ENCODE measurements around the gene CFAP70.
A peak's percentile ranks its signal among the peaks of the same experiment; 100 is the strongest.

The CFAP70 gene
- long read RNA-seq, partial matches to known transcripts = 0 of 2 reads
- long read RNA-seq, other reads (novel, unspliced or antisense) = 2 of 2 reads

DNA sequence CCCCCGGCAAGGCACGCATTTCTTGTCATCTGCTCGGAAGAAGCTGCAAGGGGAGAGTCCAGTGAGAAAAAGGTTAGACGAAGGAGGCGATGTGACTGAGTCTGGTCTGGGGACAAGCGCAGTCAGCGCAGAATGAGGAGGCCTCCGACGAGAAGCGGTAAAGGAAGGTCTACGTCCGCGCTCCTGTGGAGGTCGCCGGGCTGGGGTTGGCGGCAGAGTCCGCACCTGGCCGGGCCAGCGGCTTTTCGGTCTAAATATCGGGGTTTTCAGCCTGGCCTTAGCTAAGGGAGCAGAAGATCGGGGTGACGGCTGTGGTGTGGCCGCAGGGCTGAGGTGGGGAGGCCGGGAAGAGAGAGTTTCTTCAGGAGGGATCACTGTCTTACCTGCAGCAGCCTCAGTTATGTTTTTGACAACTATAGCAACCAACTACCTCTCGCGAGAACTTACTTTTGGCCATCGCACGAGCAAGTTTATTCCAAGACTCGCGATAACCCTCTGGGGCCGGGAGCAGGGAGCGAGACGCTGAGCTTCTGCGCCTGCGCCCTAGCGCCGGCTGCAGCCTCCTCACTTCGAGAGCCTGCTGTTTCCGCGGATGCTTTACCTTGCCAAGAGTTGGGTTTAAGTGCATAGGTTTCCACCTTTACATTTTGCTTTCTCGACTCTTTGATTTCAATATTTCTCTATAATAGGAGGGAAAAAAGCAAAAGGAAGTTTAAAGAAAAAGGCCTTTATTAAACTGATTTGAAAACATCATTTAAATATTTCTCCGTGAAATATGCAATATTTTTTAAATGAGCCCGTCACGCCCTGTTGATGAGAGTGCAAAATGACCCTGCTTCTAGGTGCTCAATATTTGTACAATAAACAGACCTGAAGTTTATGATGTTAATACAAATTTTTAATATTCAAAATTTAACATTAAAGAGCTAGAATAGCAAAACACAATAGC is at the start of gene CFAP70:
Gene CFAP70, minus strand, starts transcription at position 534 of the 949 bp plus-strand sequence. CDS start 4,068 bp downstream, outside the sequence.
- Histone ChIP-seq H3K27me3 (ENCODE audit: insufficient read depth, poor library complexity, severe bottlenecking) (no peaks in the 10 kb centered on the region), H3K27ac (replicated peaks) (peak within 1 kb of the TSS; percentile 88), H3K4me3 (replicated peaks; ENCODE audit: insufficient read depth, low read length) (peak within 1 kb of the TSS; percentile 65)
- DNase-seq (ENCODE audit: low read depth in 1 of 2, low spot score in 1 of 2) = peak; percentile 92 to 95
- TF ChIP-seq, protein P1, sequence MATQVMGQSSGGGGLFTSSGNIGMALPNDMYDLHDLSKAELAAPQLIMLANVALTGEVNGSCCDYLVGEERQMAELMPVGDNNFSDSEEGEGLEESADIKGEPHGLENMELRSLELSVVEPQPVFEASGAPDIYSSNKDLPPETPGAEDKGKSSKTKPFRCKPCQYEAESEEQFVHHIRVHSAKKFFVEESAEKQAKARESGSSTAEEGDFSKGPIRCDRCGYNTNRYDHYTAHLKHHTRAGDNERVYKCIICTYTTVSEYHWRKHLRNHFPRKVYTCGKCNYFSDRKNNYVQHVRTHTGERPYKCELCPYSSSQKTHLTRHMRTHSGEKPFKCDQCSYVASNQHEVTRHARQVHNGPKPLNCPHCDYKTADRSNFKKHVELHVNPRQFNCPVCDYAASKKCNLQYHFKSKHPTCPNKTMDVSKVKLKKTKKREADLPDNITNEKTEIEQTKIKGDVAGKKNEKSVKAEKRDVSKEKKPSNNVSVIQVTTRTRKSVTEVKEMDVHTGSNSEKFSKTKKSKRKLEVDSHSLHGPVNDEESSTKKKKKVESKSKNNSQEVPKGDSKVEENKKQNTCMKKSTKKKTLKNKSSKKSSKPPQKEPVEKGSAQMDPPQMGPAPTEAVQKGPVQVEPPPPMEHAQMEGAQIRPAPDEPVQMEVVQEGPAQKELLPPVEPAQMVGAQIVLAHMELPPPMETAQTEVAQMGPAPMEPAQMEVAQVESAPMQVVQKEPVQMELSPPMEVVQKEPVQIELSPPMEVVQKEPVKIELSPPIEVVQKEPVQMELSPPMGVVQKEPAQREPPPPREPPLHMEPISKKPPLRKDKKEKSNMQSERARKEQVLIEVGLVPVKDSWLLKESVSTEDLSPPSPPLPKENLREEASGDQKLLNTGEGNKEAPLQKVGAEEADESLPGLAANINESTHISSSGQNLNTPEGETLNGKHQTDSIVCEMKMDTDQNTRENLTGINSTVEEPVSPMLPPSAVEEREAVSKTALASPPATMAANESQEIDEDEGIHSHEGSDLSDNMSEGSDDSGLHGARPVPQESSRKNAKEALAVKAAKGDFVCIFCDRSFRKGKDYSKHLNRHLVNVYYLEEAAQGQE (IDR thresholded peaks at IDR 0.05; ENCODE audit: insufficient replicate concordance, low read depth) = no peak
- TF ChIP-seq GABPA (IDR thresholded peaks at IDR 0.05; ENCODE audit: low read depth) (no peak), POLR2AphosphoS5 (IDR thresholded peaks at IDR 0.05; ENCODE audit: low read depth) (no peak), SPI1 (IDR thresholded peaks at IDR 0.05; ENCODE audit: borderline replicate concordance, low read depth) (no peak)
- TF ChIP-seq, protein P2, sequence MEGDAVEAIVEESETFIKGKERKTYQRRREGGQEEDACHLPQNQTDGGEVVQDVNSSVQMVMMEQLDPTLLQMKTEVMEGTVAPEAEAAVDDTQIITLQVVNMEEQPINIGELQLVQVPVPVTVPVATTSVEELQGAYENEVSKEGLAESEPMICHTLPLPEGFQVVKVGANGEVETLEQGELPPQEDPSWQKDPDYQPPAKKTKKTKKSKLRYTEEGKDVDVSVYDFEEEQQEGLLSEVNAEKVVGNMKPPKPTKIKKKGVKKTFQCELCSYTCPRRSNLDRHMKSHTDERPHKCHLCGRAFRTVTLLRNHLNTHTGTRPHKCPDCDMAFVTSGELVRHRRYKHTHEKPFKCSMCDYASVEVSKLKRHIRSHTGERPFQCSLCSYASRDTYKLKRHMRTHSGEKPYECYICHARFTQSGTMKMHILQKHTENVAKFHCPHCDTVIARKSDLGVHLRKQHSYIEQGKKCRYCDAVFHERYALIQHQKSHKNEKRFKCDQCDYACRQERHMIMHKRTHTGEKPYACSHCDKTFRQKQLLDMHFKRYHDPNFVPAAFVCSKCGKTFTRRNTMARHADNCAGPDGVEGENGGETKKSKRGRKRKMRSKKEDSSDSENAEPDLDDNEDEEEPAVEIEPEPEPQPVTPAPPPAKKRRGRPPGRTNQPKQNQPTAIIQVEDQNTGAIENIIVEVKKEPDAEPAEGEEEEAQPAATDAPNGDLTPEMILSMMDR (IDR thresholded peaks at IDR 0.05; ENCODE audit: insufficient read depth, low read length) = no peak

DNA sequence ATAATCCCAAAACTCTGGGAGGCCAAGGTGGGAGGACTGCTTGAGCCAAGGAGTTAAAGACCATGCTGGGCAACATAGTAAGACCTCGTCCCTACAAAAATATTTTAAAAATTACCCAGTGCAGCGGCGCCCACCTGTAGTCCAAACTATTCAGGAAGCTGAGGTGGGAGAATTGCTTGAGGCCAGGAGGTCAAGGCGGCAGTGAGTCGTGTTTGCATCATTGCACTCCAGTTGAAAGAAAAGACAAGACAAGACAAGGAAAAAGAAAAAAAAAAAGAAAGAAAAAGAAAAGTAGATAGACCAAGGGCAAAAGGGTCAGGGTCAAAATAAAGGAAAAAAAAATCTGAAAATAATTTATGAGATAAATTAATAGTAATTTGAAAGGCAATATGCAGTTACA is 49.4 kb upstream of the CFAP70 start:
- H3K27me3 ChIP-seq (ENCODE audit: insufficient read depth, poor library complexity, severe bottlenecking) = no peaks in the 10 kb centered on the region
- DNase-seq (ENCODE audit: low read depth in 1 of 2, low spot score in 1 of 2) = no peak
- H3K4me3 ChIP-seq (replicated peaks; ENCODE audit: insufficient read depth, low read length) = no peak overlapping the region
- H3K27ac ChIP-seq (replicated peaks) = no peak overlapping the region
- no peak for TF ChIP-seq POLR2AphosphoS5 (IDR thresholded peaks at IDR 0.05; ENCODE audit: low read depth)
- TF ChIP-seq SPI1 (IDR thresholded peaks at IDR 0.05; ENCODE audit: borderline replicate concordance, low read depth) = no peak
- no peak for TF ChIP-seq GABPA (IDR thresholded peaks at IDR 0.05; ENCODE audit: low read depth)
- TF ChIP-seq, protein P2 (IDR thresholded peaks at IDR 0.05; ENCODE audit: insufficient read depth, low read length) = no peak
- TF ChIP-seq, protein P1 (IDR thresholded peaks at IDR 0.05; ENCODE audit: insufficient replicate concordance, low read depth) = no peak

DNA sequence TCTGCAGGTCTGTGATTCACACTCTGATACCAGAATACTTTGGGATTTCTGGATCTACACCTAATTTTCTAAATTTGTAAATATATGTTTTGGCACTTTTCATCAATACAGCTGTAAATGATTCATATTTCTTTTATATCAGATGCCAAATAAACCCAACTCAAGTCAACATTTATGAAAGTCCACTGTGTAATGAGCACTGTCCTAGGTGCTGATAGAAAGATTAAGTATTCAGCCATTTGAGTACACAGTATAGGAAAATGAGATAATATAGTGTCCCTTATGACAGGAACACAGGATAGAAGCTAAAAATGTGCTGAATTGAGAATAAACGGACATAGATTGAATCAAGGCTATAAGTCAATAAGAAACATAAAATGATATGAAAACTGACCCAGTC is 48.8 kb upstream of the CFAP70 start:
- H3K4me3 ChIP-seq (replicated peaks; ENCODE audit: insufficient read depth, low read length) = no peak overlapping the region
- no peak for TF ChIP-seq GABPA (IDR thresholded peaks at IDR 0.05; ENCODE audit: low read depth)
- TF ChIP-seq, protein P1 (IDR thresholded peaks at IDR 0.05; ENCODE audit: insufficient replicate concordance, low read depth) = peak; percentile 87
- no peak overlapping the region for H3K27ac ChIP-seq (replicated peaks)
- no peaks in the 10 kb centered on the region for H3K27me3 ChIP-seq (ENCODE audit: insufficient read depth, poor library complexity, severe bottlenecking)
- no peak for DNase-seq (ENCODE audit: low read depth in 1 of 2, low spot score in 1 of 2)
